SHP77 (cell line): ENCODE measurements around the gene LRIG1.

ENCODE experiments used
- DNase-seq, 2 experiments: peaks; one replicate each; lab custom pipeline; 2025; lab: John Stamatoyannopoulos, UW

LRIG1 gene

GRCh38 chr3:66502981-66503380, 2.2 kb upstream of the LRIG1 start:
- no peak for DNase-seq

GRCh38 chr3:66502245-66502874, 1.5 kb upstream of the LRIG1 start:
- DNase-seq: no peak

GRCh38 chr3:66501483-66502244, 842 bp upstream of the LRIG1 start:
- no peak for DNase-seq

GRCh38 chr3:66499881-66500575, 794 bp downstream of the LRIG1 start:
- no peak for DNase-seq

GRCh38 chr3:66498687-66499621, 1.9 kb downstream of the LRIG1 start:
- no peak for DNase-seq

GRCh38 chr3:66497985-66498671, 2.7 kb downstream of the LRIG1 start:
- no peak for DNase-seq

- DNase-seq: no peak
These were observed 3.4 kb downstream of the LRIG1 start for GRCh38 chr3:66497288-66497984.

GRCh38 chr3:66496746-66497145, 4.1 kb downstream of the LRIG1 start:
- no peak for DNase-seq

- no peak for DNase-seq
These were observed 4.5 kb downstream of the LRIG1 start for GRCh38 chr3:66496301-66496700.

- DNase-seq: peak in 1 of 2 experiments; percentile 21
These were observed 5.2 kb downstream of the LRIG1 start for GRCh38 chr3:66495668-66496045.

GRCh38 chr3:66494959-66495667, 5.7 kb downstream of the LRIG1 start:
- DNase-seq: no peak

GRCh38 chr3:66493458-66494099, 7.2 kb downstream of the LRIG1 start:
- no peak for DNase-seq

GRCh38 chr3:66492672-66493071, 8.2 kb downstream of the LRIG1 start:
- no peak for DNase-seq

- DNase-seq: no peak
These were observed 8.8 kb downstream of the LRIG1 start for GRCh38 chr3:66492071-66492470.

- no peak for DNase-seq
These were observed 9.8 kb downstream of the LRIG1 start for GRCh38 chr3:66490984-66491383.

- no peak for DNase-seq
These were observed 10.6 kb downstream of the LRIG1 start for GRCh38 chr3:66490214-66490613.

GRCh38 chr3:66489581-66489980, 11.2 kb downstream of the LRIG1 start:
- DNase-seq: no peak

GRCh38 chr3:66489115-66489514, 11.7 kb downstream of the LRIG1 start:
- no peak for DNase-seq

GRCh38 chr3:66488492-66488891, 12.3 kb downstream of the LRIG1 start:
- no peak for DNase-seq

GRCh38 chr3:66487465-66487864, 13.4 kb downstream of the LRIG1 start:
- DNase-seq: no peak
